WERI-Rb-1 (cell line): ENCODE results near the gene HACL1.

Experiments used
- DNase-seq: peaks from one replicate; pipeline ENCODE4 v3.0.0-alpha.2; 2020
- H3K27ac ChIP-seq: fragments of 250-450 bp; sonication (Bioruptor Pico); 2 replicates; pipeline ENCODE4 v1.5.1; 2020; ENCODE audit warnings: mild to moderate bottlenecking, moderate library complexity
- H3K27me3 ChIP-seq: fragments of 250-450 bp; sonication (Bioruptor Pico); 2 replicates; pipeline ENCODE4 v1.5.1; 2021; ENCODE audit warnings: mild to moderate bottlenecking, low read depth, moderate library complexity; ENCODE audit not compliant: insufficient read depth, severe bottlenecking
- H3K36me3 ChIP-seq: fragments of 250-450 bp; sonication (Bioruptor Pico); 2 replicates; pipeline ENCODE4 v1.5.1; 2020; ENCODE audit warnings: mild to moderate bottlenecking, moderate library complexity
- H3K4me3 ChIP-seq: 2 replicates; pipeline ENCODE4 v1.5.1; 2011; ENCODE audit warnings: low read depth, mild to moderate bottlenecking, control low read depth, low read length
- H3K9me3 ChIP-seq: fragments of 250-450 bp; sonication (Bioruptor Pico); 2 replicates; pipeline ENCODE4 v1.5.1; 2021; ENCODE audit warnings: mild to moderate bottlenecking, moderate library complexity; ENCODE audit not compliant: severe bottlenecking
- TF ChIP-seq, protein P1 (sequence below): IDR thresholded peaks from 2 replicates; pipeline ENCODE4 v1.5.1; 2011; ENCODE audit warnings: low read depth, mild to moderate bottlenecking, control low read depth, inconsistent platforms, low read length

HACL1 gene

DNA sequence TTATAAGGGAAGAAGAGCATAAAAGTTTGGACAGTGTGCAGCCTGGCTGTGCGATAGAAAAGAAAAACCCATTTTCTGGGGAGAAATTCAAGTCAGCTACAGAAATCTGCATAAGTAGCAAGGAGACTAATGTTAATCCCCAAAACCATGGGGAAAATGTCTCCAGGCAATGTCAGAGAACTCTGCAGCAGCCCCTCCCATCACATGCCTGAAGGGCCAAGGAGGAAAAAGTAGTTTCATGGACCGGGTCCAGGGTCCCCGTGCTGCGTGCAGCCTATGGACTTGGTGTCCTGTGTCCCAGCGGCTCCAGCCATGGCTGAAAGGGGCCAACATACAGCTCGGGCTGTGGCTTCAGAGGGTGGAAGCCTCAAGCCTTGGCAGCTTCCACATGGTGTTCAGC lies 51.5 kb downstream of the HACL1 start:
- no peak for DNase-seq
- TF ChIP-seq, protein P1, sequence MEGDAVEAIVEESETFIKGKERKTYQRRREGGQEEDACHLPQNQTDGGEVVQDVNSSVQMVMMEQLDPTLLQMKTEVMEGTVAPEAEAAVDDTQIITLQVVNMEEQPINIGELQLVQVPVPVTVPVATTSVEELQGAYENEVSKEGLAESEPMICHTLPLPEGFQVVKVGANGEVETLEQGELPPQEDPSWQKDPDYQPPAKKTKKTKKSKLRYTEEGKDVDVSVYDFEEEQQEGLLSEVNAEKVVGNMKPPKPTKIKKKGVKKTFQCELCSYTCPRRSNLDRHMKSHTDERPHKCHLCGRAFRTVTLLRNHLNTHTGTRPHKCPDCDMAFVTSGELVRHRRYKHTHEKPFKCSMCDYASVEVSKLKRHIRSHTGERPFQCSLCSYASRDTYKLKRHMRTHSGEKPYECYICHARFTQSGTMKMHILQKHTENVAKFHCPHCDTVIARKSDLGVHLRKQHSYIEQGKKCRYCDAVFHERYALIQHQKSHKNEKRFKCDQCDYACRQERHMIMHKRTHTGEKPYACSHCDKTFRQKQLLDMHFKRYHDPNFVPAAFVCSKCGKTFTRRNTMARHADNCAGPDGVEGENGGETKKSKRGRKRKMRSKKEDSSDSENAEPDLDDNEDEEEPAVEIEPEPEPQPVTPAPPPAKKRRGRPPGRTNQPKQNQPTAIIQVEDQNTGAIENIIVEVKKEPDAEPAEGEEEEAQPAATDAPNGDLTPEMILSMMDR: no peak
- no peak overlapping the region for H3K27ac ChIP-seq
- H3K27me3 ChIP-seq: no peaks in the 10 kb centered on the region
- no peaks in the 10 kb centered on the region for H3K9me3 ChIP-seq
- peaks cover 2% of the 10 kb centered on the region; the same call in 1 of the 2 replicates for H3K36me3 ChIP-seq
- H3K4me3 ChIP-seq: no peak overlapping the region

DNA sequence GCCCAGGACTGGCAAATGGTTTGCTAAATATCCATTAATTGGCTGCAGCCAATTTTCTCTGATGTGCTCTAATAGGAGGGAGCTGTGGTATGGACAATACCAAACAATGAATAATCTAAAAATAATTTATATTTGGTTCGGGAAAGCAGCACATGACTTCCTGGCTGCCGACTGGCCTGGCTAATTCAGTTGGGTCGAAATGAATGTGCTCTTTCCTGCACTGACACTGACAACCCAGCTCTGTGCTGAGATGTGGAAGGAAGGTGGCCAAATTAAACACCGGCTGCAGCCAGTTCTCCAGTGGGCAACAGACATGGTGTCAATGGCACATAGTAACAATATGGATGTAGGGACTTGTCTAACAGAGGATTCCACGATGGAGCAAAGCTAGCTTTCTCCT lies 58.8 kb downstream of the HACL1 start:
- Histone ChIP-seq H3K4me3 (no peak overlapping the region), H3K27me3 (no peaks in the 10 kb centered on the region), H3K36me3 (no peaks in the 10 kb centered on the region), H3K27ac (no peak overlapping the region), H3K9me3 (no peaks in the 10 kb centered on the region)
- no peak for DNase-seq
- TF ChIP-seq, protein P1: no peak

DNA sequence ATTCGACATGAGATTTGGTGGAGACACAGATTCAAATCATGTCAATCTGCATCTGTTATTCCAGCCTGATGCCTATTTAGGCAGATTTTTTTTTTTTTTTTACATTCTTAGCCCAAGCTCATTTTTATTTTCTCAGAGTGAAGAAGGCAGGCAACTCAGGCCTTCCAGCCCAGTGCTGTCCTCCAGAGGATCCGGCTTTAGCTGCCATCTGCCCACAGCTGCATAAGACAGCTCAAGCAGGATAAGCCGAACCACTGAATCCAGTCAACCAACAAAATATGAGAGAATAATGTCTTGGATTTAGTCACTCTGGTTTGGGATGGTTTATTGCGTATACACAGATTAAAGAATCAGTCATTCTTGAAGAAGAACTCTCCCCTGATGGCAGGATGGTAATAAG lies 60.0 kb downstream of the HACL1 start:
- no peaks in the 10 kb centered on the region for H3K9me3 ChIP-seq
- TF ChIP-seq, protein P1: no peak

DNA sequence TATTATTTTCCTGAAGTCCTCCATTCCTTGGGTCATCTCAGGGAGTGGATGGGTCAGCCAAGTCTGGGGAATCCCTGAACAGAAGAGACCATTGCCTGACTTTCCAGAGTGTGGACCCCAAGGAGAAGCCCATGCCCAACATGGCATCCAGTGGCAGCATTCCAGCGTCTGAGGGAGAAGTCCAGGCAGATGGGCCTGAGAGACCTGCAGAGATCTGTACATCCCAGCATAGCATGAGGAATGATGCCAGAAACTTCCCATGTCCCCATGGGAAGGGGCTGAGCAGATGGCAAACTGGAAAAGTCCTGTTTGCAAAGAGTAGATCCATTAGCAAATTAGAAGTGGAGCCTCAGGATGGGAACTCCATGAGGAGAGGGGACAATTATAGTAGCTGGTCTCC lies 62.3 kb downstream of the HACL1 start:
- TF ChIP-seq, protein P1: no peak
- no peaks in the 10 kb centered on the region for H3K27me3 ChIP-seq
- H3K36me3 ChIP-seq: no peaks in the 10 kb centered on the region
- H3K4me3 ChIP-seq: no peak overlapping the region
- no peaks in the 10 kb centered on the region for H3K9me3 ChIP-seq
- peak; percentile 16 for DNase-seq
- H3K27ac ChIP-seq: no peak overlapping the region

More for the DNA sequence above, 60.0 kb downstream of the HACL1 start:
- DNase-seq: peak; percentile 78
- H3K27ac ChIP-seq: peak overlapping the region; percentile 60
- H3K4me3 ChIP-seq: no peak overlapping the region
- no peaks in the 10 kb centered on the region for H3K36me3 ChIP-seq
- no peaks in the 10 kb centered on the region for H3K27me3 ChIP-seq

DNA sequence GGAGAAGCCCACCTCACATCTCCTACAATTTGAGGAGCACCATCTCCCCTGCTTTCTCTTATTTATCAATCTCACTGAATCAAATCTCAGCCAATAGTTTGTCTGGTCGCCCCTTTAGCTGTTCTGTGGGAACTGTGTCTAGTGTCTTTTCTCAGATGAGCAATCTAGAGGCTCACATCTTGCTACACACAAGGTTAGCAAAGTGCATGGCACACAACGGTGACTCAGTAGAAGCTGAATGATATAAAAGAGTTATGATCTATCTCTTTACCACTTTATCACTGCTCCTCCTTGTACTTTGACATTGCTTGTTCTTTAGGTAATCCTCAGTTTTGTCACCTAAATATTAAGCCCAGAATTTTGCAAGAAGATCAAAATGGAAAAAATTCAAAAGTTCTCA lies 63.0 kb downstream of the HACL1 start:
- Histone ChIP-seq H3K9me3 (no peaks in the 10 kb centered on the region), H3K36me3 (no peaks in the 10 kb centered on the region), H3K27ac (no peak overlapping the region), H3K27me3 (no peaks in the 10 kb centered on the region), H3K4me3 (no peak overlapping the region)
- DNase-seq: no peak
- TF ChIP-seq, protein P1: no peak

DNA sequence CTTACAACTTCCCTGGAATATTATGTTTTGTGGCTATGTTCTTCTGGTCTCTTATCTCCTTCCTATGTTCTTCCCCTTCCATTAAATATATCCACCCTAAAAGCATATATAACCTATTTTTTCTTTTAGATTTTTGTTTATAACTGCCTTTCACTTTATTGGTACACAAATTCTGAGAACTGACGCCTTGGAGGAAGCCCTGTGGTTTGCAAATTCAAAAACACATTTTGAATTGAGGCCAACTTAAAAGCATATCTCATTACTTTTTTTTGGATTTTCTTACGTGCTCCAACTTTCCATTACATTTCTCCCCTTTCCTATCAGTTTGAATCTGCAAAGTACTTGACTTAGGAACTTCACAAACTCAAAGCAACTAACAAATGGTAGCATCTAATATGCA lies 64.5 kb downstream of the HACL1 start:
- no peak for DNase-seq
- TF ChIP-seq, protein P1: no peak
- Histone ChIP-seq H3K9me3 (no peaks in the 10 kb centered on the region), H3K36me3 (no peaks in the 10 kb centered on the region), H3K27ac (no peak overlapping the region), H3K4me3 (no peak overlapping the region), H3K27me3 (no peaks in the 10 kb centered on the region)
